COLO829 (cell line): ENCODE data around the gene MIPOL1.
"Not testable (repeated sequence)": the region's sequence is repeated elsewhere in the genome, so short reads cannot be mapped to it uniquely, and the experiment has no call there.

Experiments
- DNase-seq: peaks from one replicate; pipeline ENCODE4 v3.0.0; 2012; ENCODE audit warnings: low spot score

Gene MIPOL1

GRCh38 chr14:37197421-37198272 is at the start of gene MIPOL1:
Gene MIPOL1 (plus strand): TSS chr14:37197937. CDS start chr14:37247889, 49,952 bp downstream.
- peak; percentile 48 for DNase-seq

- peak; percentile 30 for DNase-seq
These were observed 47.3 kb upstream of the MIPOL1 start for GRCh38 chr14:37150414-37150813.

- no peak for DNase-seq
These were observed 44.7 kb upstream of the MIPOL1 start for GRCh38 chr14:37153005-37153404.

GRCh38 chr14:37153483-37153882 is 44.3 kb upstream of the MIPOL1 start:
- no peak for DNase-seq

- DNase-seq: no peak
These were observed 39.8 kb upstream of the MIPOL1 start for GRCh38 chr14:37157987-37158386.

GRCh38 chr14:37162307-37162706 is 35.4 kb upstream of the MIPOL1 start:
- not testable (repeated sequence) for DNase-seq

GRCh38 chr14:37165794-37166193 is 31.9 kb upstream of the MIPOL1 start:
- DNase-seq: no peak

- DNase-seq: no peak
These were observed 30.3 kb upstream of the MIPOL1 start for GRCh38 chr14:37167151-37168047.

- DNase-seq: no peak
These were observed 29.0 kb upstream of the MIPOL1 start for GRCh38 chr14:37168721-37169120.

- no peak for DNase-seq
These were observed 27.5 kb upstream of the MIPOL1 start for GRCh38 chr14:37170237-37170636.

- no peak for DNase-seq
These were observed 26.7 kb upstream of the MIPOL1 start for GRCh38 chr14:37170993-37171392.

- DNase-seq: no peak
These were observed 26.1 kb upstream of the MIPOL1 start for GRCh38 chr14:37171678-37172023.

- DNase-seq: peak; percentile 67
These were observed 25.5 kb upstream of the MIPOL1 start, which contains the start of gene SLC25A21 for GRCh38 chr14:37172024-37172869. Gene SLC25A21 (minus strand): TSS chr14:37172606.

GRCh38 chr14:37172936-37173614 is 24.7 kb upstream of the MIPOL1 start:
- no peak for DNase-seq

GRCh38 chr14:37179896-37180502 is 17.7 kb upstream of the MIPOL1 start:
- DNase-seq: no peak

- not testable (repeated sequence) for DNase-seq
These were observed 16.9 kb upstream of the MIPOL1 start for GRCh38 chr14:37180886-37181285.

GRCh38 chr14:37181441-37181840 is 16.3 kb upstream of the MIPOL1 start:
- no peak for DNase-seq

GRCh38 chr14:37184520-37184919 is 13.2 kb upstream of the MIPOL1 start:
- DNase-seq: not testable (repeated sequence)

- no peak for DNase-seq
These were observed 12.1 kb upstream of the MIPOL1 start for GRCh38 chr14:37185670-37186069.

- DNase-seq: no peak
These were observed 10.9 kb upstream of the MIPOL1 start for GRCh38 chr14:37186865-37187264.

GRCh38 chr14:37187294-37187693 is 10.4 kb upstream of the MIPOL1 start:
- no peak for DNase-seq
